ENCODE data around the gene CKAP2L.
"Not testable (repeated sequence)": the region's sequence is repeated elsewhere in the genome, so short reads cannot be mapped to it uniquely, and the experiment has no call there.

Gene CKAP2L

GRCh38 chr2:112720785-112721184, 43.6 kb downstream of the CKAP2L start, which contains the start of gene NT5DC4:
Gene NT5DC4 (plus strand): TSS chr2:112721020. CDS start chr2:112721080, 60 bp downstream.
- DNase-seq (ENCODE audit: extremely low read depth, low read depth), result no peak

GRCh38 chr2:112718863-112719370, 45.5 kb downstream of the CKAP2L start:
- DNase-seq (ENCODE audit: extremely low read depth, low read depth), result no peak
- no peak for TF ChIP-seq CTCF (IDR thresholded peaks at IDR 0.05; ENCODE audit: low read depth, low read length)

More at GRCh38 chr2:112720785-112721184, 43.6 kb downstream of the CKAP2L start, which contains the start of gene NT5DC4:
- no peak for TF ChIP-seq CTCF (IDR thresholded peaks at IDR 0.05; ENCODE audit: low read depth, low read length)

- not testable (repeated sequence) for DNase-seq (ENCODE audit: extremely low read depth, low read depth)
Measured at GRCh38 chr2:112716826-112717352, 47.5 kb downstream of the CKAP2L start.

- not testable (repeated sequence) for DNase-seq (ENCODE audit: extremely low read depth, low read depth)
Measured at GRCh38 chr2:112716094-112716493, 48.3 kb downstream of the CKAP2L start.

GRCh38 chr2:112714836-112715631, 49.4 kb downstream of the CKAP2L start:
- no peak for DNase-seq (ENCODE audit: extremely low read depth, low read depth)
- TF ChIP-seq CTCF (IDR thresholded peaks at IDR 0.05; ENCODE audit: low read depth, low read length), result no peak

GRCh38 chr2:112714331-112714730, 50.1 kb downstream of the CKAP2L start:
- DNase-seq (ENCODE audit: extremely low read depth, low read depth), result no peak
- TF ChIP-seq CTCF (IDR thresholded peaks at IDR 0.05; ENCODE audit: low read depth, low read length), result no peak

- no peak for DNase-seq (ENCODE audit: extremely low read depth, low read depth)
- no peak for TF ChIP-seq CTCF (IDR thresholded peaks at IDR 0.05; ENCODE audit: low read depth, low read length)
Measured at GRCh38 chr2:112713926-112714325, 50.5 kb downstream of the CKAP2L start.

- TF ChIP-seq CTCF (IDR thresholded peaks at IDR 0.05; ENCODE audit: low read depth, low read length), result no peak
- no peak for DNase-seq (ENCODE audit: extremely low read depth, low read depth)
Measured at GRCh38 chr2:112713585-112713925, 50.9 kb downstream of the CKAP2L start.

Measured in AG09319 (cell line).